HepG2 (cell line): Measurements from ENCODE around the gene GGA1. TPM values are rescaled to one million over a fixed set of nuclear protein-coding genes. Genes with fewer than 3 reads are reported as not detected.

ENCODE experiments used
- ARNTL ChIP-seq: sonication (generic); formaldehyde crosslinking; IDR thresholded peaks from 2 replicates; pipeline ENCODE4 v1.4.0; 2020; ENCODE audit warnings: mild to moderate bottlenecking, missing genetic modification reagents
- ATF4 ChIP-seq, 2 experiments: fragments of 450-650 bp in 1 of 2; sonication (generic) in 1 of 2; formaldehyde crosslinking; IDR thresholded peaks; 2 replicates each; pipeline versions ENCODE4 v1.5.0 to v1.8.0; 2020 to 2022; ENCODE audit warnings: mild to moderate bottlenecking in 1 of 2, missing genetic modification reagents in 1 of 2
- CCAR2 ChIP-seq: fragments of 200-400 bp; formaldehyde crosslinking; optimal IDR thresholded peaks from 2 replicates; pipeline ENCODE3; 2018; ENCODE audit warnings: low read depth, mild to moderate bottlenecking, low read length, moderate library complexity
- ELK4 ChIP-seq: sonication (generic); formaldehyde crosslinking; IDR thresholded peaks from 2 replicates; pipeline ENCODE4 v1.9.0; 2021; ENCODE audit warnings: missing genetic modification reagents, borderline replicate concordance
- HIVEP1 ChIP-seq: sonication (generic); formaldehyde crosslinking; IDR thresholded peaks from 2 replicates; pipeline ENCODE4 v1.4.0; 2020; ENCODE audit warnings: mild to moderate bottlenecking, missing genetic modification reagents
- IRF9 ChIP-seq: sonication (generic); formaldehyde crosslinking; IDR thresholded peaks from 2 replicates; pipeline ENCODE4 v1.8.0; 2022; ENCODE audit warnings: missing genetic modification reagents, mild to moderate bottlenecking, borderline replicate concordance
- MATR3 ChIP-seq: sonication (generic); formaldehyde crosslinking; IDR thresholded peaks from 2 replicates; pipeline ENCODE4 v1.4.0; 2020; ENCODE audit warnings: missing genetic modification reagents
- MED8 ChIP-seq: sonication (generic); formaldehyde crosslinking; IDR thresholded peaks from 2 replicates; pipeline ENCODE4 v1.8.1; 2023; ENCODE audit warnings: mild to moderate bottlenecking, missing genetic modification reagents; ENCODE audit not compliant: insufficient replicate concordance
- NFKBIZ ChIP-seq: IDR thresholded peaks from 2 replicates; pipeline ENCODE4 v1.6.1; 2018; ENCODE audit warnings: missing genetic modification reagents, missing compliant biosample characterization
- POGK ChIP-seq: sonication (generic); formaldehyde crosslinking; conservative IDR thresholded peaks from 2 replicates; pipeline ENCODE4 v1.8.0; 2022; ENCODE audit warnings: mild to moderate bottlenecking, moderate library complexity, missing genetic modification reagents
- SIX1 ChIP-seq: sonication (generic); formaldehyde crosslinking; IDR thresholded peaks from 2 replicates; pipeline ENCODE4 v1.4.0; 2020; ENCODE audit warnings: missing genetic modification reagents, borderline replicate concordance
- SSRP1 ChIP-seq: IDR thresholded peaks from 2 replicates; pipeline ENCODE4 v1.6.1; 2016; ENCODE audit warnings: control low read depth
- TEAD3 ChIP-seq: optimal IDR thresholded peaks from 2 replicates; pipeline ENCODE3; 2016; ENCODE audit warnings: borderline replicate concordance
- ZBTB25 ChIP-seq: IDR thresholded peaks from 2 replicates; pipeline ENCODE4 v1.6.1; 2018; ENCODE audit warnings: missing genetic modification reagents
- ZFYVE20 ChIP-seq: sonication (generic); formaldehyde crosslinking; IDR thresholded peaks from 2 replicates; pipeline ENCODE4 v1.8.0; 2023; ENCODE audit warnings: low read depth, mild to moderate bottlenecking, moderate library complexity, missing genetic modification reagents, borderline replicate concordance
- ZNF263 ChIP-seq: sonication (generic); formaldehyde crosslinking; IDR thresholded peaks from 2 replicates; pipeline ENCODE4 v1.4.0; 2020; ENCODE audit warnings: missing genetic modification reagents
- ZNF430 ChIP-seq: sonication (generic); formaldehyde crosslinking; IDR thresholded peaks from 2 replicates; pipeline ENCODE4 v1.9.0; 2021; ENCODE audit warnings: mild to moderate bottlenecking, missing genetic modification reagents
- ZNF460 ChIP-seq: sonication (generic); formaldehyde crosslinking; IDR thresholded peaks from 2 replicates; pipeline ENCODE4 v1.5.1; 2020; ENCODE audit warnings: missing genetic modification reagents, mild to moderate bottlenecking, borderline replicate concordance
- ZNF678 ChIP-seq: sonication (generic); formaldehyde crosslinking; IDR thresholded peaks from 2 replicates; pipeline ENCODE4 v1.4.0; 2020; ENCODE audit warnings: mild to moderate bottlenecking, missing genetic modification reagents
- ZNF761 ChIP-seq: sonication (generic); formaldehyde crosslinking; conservative IDR thresholded peaks from 2 replicates; pipeline ENCODE4 v1.4.0; 2020; ENCODE audit warnings: mild to moderate bottlenecking, missing genetic modification reagents
- ZSCAN30 ChIP-seq: sonication (generic); formaldehyde crosslinking; IDR thresholded peaks from 2 replicates; pipeline ENCODE4 v1.5.0; 2020; ENCODE audit warnings: mild to moderate bottlenecking, missing genetic modification reagents
- ZSCAN31 ChIP-seq: sonication (generic); formaldehyde crosslinking; IDR thresholded peaks from 2 replicates; pipeline ENCODE4 v1.5.0; 2020; ENCODE audit warnings: low read depth, mild to moderate bottlenecking, missing genetic modification reagents
- polyA plus RNA-seq, 8 experiments: library from polyadenylated mRNA; depleted of rRNA in 3 of 8; stranded (reverse) in 7 of 8; unstranded in 1 of 8; fragments of >200 nt; fragmentation: Illumina TruSeq in 4 of 8; extraction: Trizol in 4 of 8; gene quantifications; 2 replicates each; pipeline versions ENCODE4 v1.2.1 to v1.2.3, GENCODE V29; 2011 to 2016; ENCODE audit warnings: low read depth in 4 of 8, missing spikeins in 1 of 8, mixed read lengths in 1 of 8; ENCODE audit not compliant: insufficient read depth in 1 of 8
- total RNA-seq, 5 experiments: library from RNA; depleted of rRNA; stranded (reverse); fragments of >200 nt; fragmentation: Illumina TruSeq; extraction: Trizol; gene quantifications; 2 replicates each; pipeline ENCODE4 v1.2.3, GENCODE V29; 2016; ENCODE audit warnings: low read depth in 1 of 5

The GGA1 gene
- total and polyA plus RNA-seq, 2 of the 13 experiments (the other 11 are each of a cell fraction or from before 2014, with no cell fraction given) = 29.1 to 87.2 TPM

- TF ChIP-seq ZNF460 (CRISPR knock-in tag) (no peak), ZBTB25 (no peak), ZNF761 (CRISPR knock-in tag) (no peak), HIVEP1 (CRISPR knock-in tag) (peak; percentile 60; the same call in 1 of the 2 replicates), ZFYVE20 (CRISPR knock-in tag) (no peak), ATF4 (CRISPR knock-in tag; IDR thresholded peaks at IDR 0.05) (0 out of 4 replicates have a peak, but pooled peaks of 1 of the 2 experiments have one; percentile 24), IRF9 (no peak), SIX1 (CRISPR knock-in tag) (peak; percentile 37; the same call in 1 of the 2 replicates), NFKBIZ (no peak), MED8 (CRISPR knock-in tag) (peak; percentile 24), TEAD3 (CRISPR knock-in tag) (no peak), ARNTL (CRISPR knock-in tag) (peak; percentile 72), MATR3 (no peak), ZNF263 (CRISPR knock-in tag) (no peak), ELK4 (CRISPR knock-in tag) (no peak), ZSCAN30 (CRISPR knock-in tag) (no peak), POGK (CRISPR knock-in tag) (no peak), CCAR2 (no peak), ZNF430 (CRISPR knock-in tag) (no peak), ZNF678 (CRISPR knock-in tag) (no peak), SSRP1 (CRISPR knock-in tag) (no peak), ZSCAN31 (CRISPR knock-in tag) (peak; percentile 79)
Measured at GRCh38 chr22:37633625-37634416, 25.2 kb downstream of the GGA1 start (continued).
